GM21526 (cell line): ENCODE measurements around the gene PDPR.
"Not testable (repeated sequence)": the region's sequence is repeated elsewhere in the genome, so short reads cannot be mapped to it uniquely, and the experiment has no call there.

Experiments used
- ATAC-seq: cut with Tn5 transposase; IDR thresholded peaks from one replicate; pipeline ENCODE4 v1.9.1; 2021; ENCODE audit warnings: moderate library complexity; ENCODE audit not compliant: unreplicated experiment, low FRiP score

PDPR gene

GRCh38 chr16:70113982-70114826 lies at the start of gene PDPR:
PDPR (plus strand) TSS chr16:70114332; CDS start chr16:70120493, 6,161 bp downstream.
- peak; percentile 90 for ATAC-seq

- ATAC-seq = not testable (repeated sequence)
These were observed 49.2 kb upstream of the PDPR start for GRCh38 chr16:70064841-70065370.

GRCh38 chr16:70065376-70065745 lies 48.8 kb upstream of the PDPR start:
- peak; percentile 39 for ATAC-seq

GRCh38 chr16:70065746-70066658 lies 48.1 kb upstream of the PDPR start:
- peak; percentile 89 for ATAC-seq

GRCh38 chr16:70066751-70067150 lies 47.4 kb upstream of the PDPR start:
- not testable (repeated sequence) for ATAC-seq

- ATAC-seq = not testable (repeated sequence)
These were observed 35.1 kb upstream of the PDPR start for GRCh38 chr16:70079081-70079480.

GRCh38 chr16:70081219-70081618 lies 32.9 kb upstream of the PDPR start:
- not testable (repeated sequence) for ATAC-seq

GRCh38 chr16:70083931-70084330 lies 30.2 kb upstream of the PDPR start:
- not testable (repeated sequence) for ATAC-seq

GRCh38 chr16:70088160-70088559 lies 26.0 kb upstream of the PDPR start:
- not testable (repeated sequence) for ATAC-seq

- ATAC-seq = not testable (repeated sequence)
These were observed 25.3 kb upstream of the PDPR start for GRCh38 chr16:70088877-70089276.

GRCh38 chr16:70089289-70089688 lies 24.8 kb upstream of the PDPR start:
- ATAC-seq = not testable (repeated sequence)

- not testable (repeated sequence) for ATAC-seq
These were observed 23.0 kb upstream of the PDPR start for GRCh38 chr16:70091104-70091503.

- not testable (repeated sequence) for ATAC-seq
These were observed 20.0 kb upstream of the PDPR start for GRCh38 chr16:70094096-70094495.

- not testable (repeated sequence) for ATAC-seq
These were observed 4.4 kb upstream of the PDPR start for GRCh38 chr16:70109583-70110279.

GRCh38 chr16:70112162-70112561 lies 2.0 kb upstream of the PDPR start:
- ATAC-seq = not testable (repeated sequence)

- ATAC-seq = peak; percentile 22
These were observed 542 bp upstream of the PDPR start for GRCh38 chr16:70113599-70113981.

- ATAC-seq = not testable (repeated sequence)
These were observed 4.2 kb downstream of the PDPR start for GRCh38 chr16:70118354-70118753.

- ATAC-seq = not testable (repeated sequence)
These were observed 4.6 kb downstream of the PDPR start for GRCh38 chr16:70118776-70119175.

- ATAC-seq = not testable (repeated sequence)
These were observed 6.3 kb downstream of the PDPR start for GRCh38 chr16:70120398-70120797.

- ATAC-seq = not testable (repeated sequence)
These were observed 9.7 kb downstream of the PDPR start for GRCh38 chr16:70123822-70124221.
